Naive thymus-derived CD4-positive, alpha-beta T cell (primary cell): ENCODE measurements around the gene PIK3IP1. TPM values are rescaled to one million over a fixed set of nuclear protein-coding genes. Genes with fewer than 3 reads are reported as not detected.

Experiments
- ATAC-seq: fragments of 150-1000 bp; cut with Tn5 transposase; 2 replicates; pipeline ENCODE4 v1.10.0; 2021; ENCODE audit warnings: mild to moderate bottlenecking, moderate library complexity
- CTCF ChIA-PET: fragments of 350-600 bp; sonication (Branson Sonifier 250); formaldehyde crosslinking; loops from one replicate; lab custom pipeline; 2021; ENCODE audit warnings: antibody characterized with exemption; lab: Charles Lee
- POLR2A ChIA-PET: fragments of 350-600 bp; sonication (Branson Sonifier 250); formaldehyde crosslinking; loops from one replicate; lab custom pipeline; 2021; ENCODE audit warnings: antibody characterized with exemption, inconsistent platforms; lab: Charles Lee
- DNase-seq, 9 donors: peaks; one replicate each; pipeline versions ENCODE4 v3.0.0 to v3.0.0-alpha.2; 2020 to 2022; ENCODE audit warnings: mixed read lengths in 1 of 9
- H3K27ac ChIP-seq: one replicate; pipeline ENCODE4 v1.7.0; 2013; ENCODE audit warnings: mild to moderate bottlenecking, low read depth, low read length, moderate library complexity
- H3K27me3 ChIP-seq, 2 donors: one replicate each; pipeline ENCODE4 v1.7.0; 2013; ENCODE audit warnings: low read length in 2 of 2, mild to moderate bottlenecking in 2 of 2, moderate library complexity in 2 of 2; ENCODE audit not compliant: control insufficient read depth in 2 of 2, insufficient read depth in 2 of 2
- H3K36me3 ChIP-seq, 3 experiments: 1 replicate in 2 of 3; 2 replicates in 1 of 3; pipeline ENCODE4 v1.7.0; 2013; ENCODE audit warnings: low read length in 3 of 3, mild to moderate bottlenecking in 3 of 3, moderate library complexity in 1 of 3; ENCODE audit not compliant: insufficient read depth in 3 of 3, control insufficient read depth in 2 of 3
- H3K4me1 ChIP-seq, 2 donors: one replicate each; pipeline ENCODE4 v1.7.0; 2013; ENCODE audit warnings: low read length in 2 of 2, mild to moderate bottlenecking in 2 of 2, moderate library complexity in 1 of 2; ENCODE audit not compliant: control insufficient read depth in 2 of 2, insufficient read depth in 2 of 2
- H3K4me3 ChIP-seq: 2 replicates; pipeline ENCODE4 v1.7.0; 2013; ENCODE audit warnings: mild to moderate bottlenecking, low read length
- H3K9me3 ChIP-seq, 3 experiments: 1 replicate in 2 of 3; 2 replicates in 1 of 3; pipeline ENCODE4 v1.7.0; 2013; ENCODE audit warnings: low read length in 3 of 3; ENCODE audit not compliant: control insufficient read depth in 2 of 3
- H3K27ac Mint-ChIP-seq, 9 donors: one replicate each; pipeline ENCODE4 v1.8.0; 2020 to 2022; ENCODE audit warnings: mixed read lengths in 9 of 9, mild to moderate bottlenecking in 8 of 9, moderate library complexity in 5 of 9, inconsistent platforms in 2 of 9
- H3K27me3 Mint-ChIP-seq, 5 donors: one replicate each; pipeline ENCODE4 v1.8.0; 2021 to 2022; ENCODE audit warnings: mixed read lengths in 5 of 5, mild to moderate bottlenecking in 1 of 5
- H3K36me3 Mint-ChIP-seq, 5 donors: one replicate each; pipeline ENCODE4 v1.8.0; 2020 to 2022; ENCODE audit warnings: mixed read lengths in 5 of 5, mild to moderate bottlenecking in 3 of 5, inconsistent platforms in 1 of 5
- H3K4me1 Mint-ChIP-seq, 7 donors: one replicate each; pipeline ENCODE4 v1.8.0; 2020 to 2022; ENCODE audit warnings: mixed read lengths in 7 of 7, mild to moderate bottlenecking in 3 of 7, inconsistent platforms in 1 of 7
- H3K4me3 Mint-ChIP-seq, 10 donors: one replicate each; pipeline ENCODE4 v1.8.0; 2020 to 2022; ENCODE audit warnings: mild to moderate bottlenecking in 10 of 10, mixed read lengths in 10 of 10, moderate library complexity in 6 of 10, inconsistent platforms in 2 of 10
- H3K9me3 Mint-ChIP-seq, 11 donors: one replicate each; pipeline ENCODE4 v1.8.0; 2020 to 2022; ENCODE audit warnings: mixed read lengths in 11 of 11, mild to moderate bottlenecking in 4 of 11, inconsistent platforms in 1 of 11, moderate library complexity in 1 of 11
- intact Hi-C, 2 donors: fragments of 100-400 bp; cut with micrococcal nuclease; formaldehyde crosslinking; loops; one replicate each; pipeline ENCODE4 v1.15.1; 2023
- polyA plus RNA-seq, 2 donors: library from polyadenylated mRNA; unstranded; fragments of 300-500 nt; fragmentation: Illumina TruSeq; gene quantifications; one replicate each; pipeline ENCODE4 v1.2.3, GENCODE V29; 2021
- total RNA-seq, 6 experiments: library from RNA in 5 of 6; stranded (reverse) in 5 of 6; gene quantifications; 1 replicate in 5 of 6; 2 replicates in 1 of 6; pipeline ENCODE4 v1.2.3 and lab custom pipeline; 2021 to 2026

The PIK3IP1 gene
- total and polyA plus RNA-seq, 7 experiments from 2014 or later: 72.8 to 941 (median 606) TPM

DNA sequence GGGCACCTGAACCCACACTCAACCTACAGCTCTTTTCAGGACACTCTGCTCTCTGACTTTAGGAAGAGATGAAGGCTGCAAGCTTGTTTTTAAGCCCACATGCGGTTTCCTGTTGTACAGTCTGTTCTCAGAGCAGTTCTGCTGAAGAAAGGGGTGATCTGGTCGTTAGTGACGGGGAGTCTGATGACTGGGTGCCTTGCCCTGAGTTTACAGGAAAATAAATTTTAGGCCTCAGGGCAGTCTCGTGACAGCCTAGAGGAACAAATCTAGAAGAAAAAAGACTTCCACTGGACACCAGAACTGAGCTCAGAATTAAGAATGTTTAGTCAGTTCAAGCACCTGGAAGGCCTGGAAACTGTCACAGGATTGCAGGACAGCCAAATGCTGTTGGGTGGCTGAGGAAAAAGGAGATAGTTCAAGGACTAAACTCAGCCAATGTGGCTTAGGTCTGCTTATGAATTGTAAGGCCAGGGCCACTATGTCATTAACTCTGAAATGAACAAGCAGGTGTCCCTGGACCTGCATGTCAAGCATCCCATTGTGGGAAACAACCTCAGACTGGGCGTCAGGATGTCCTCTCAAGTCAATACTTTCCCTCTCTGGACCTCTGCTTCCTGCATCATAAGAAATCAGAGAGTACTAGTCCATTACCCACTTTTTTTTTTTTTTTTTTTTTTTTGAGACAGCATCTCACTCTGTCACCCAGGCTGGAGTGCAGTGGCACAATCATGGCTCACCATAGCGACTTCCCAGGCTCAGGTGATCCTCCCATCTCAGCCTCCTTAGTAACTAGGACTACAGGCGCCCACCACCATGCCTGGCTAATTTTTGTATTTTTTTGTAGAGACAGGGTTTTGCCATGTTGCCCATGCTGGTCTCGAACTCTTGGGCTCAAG is 5.7 kb downstream of the PIK3IP1 start:
- H3K9me3 ChIP-seq: no peaks in the 10 kb centered on the region
- peak overlapping the region; percentile 100 for H3K27ac ChIP-seq
- peaks cover 10 to 82% (median 78%) of the 10 kb centered on the region in 5 donors for H3K36me3 Mint-ChIP-seq
- H3K4me1 Mint-ChIP-seq: peaks cover 38 to 76% (median 71%) of the 10 kb centered on the region in 7 donors
- ChIA-PET CTCF (interaction anchor here (0.8 to 2.9 kb wide), 4 partner anchors 10 to 406 kb away, joined by 3 to 27 read pairs (median 5); no protein-coding TSS in a partner anchor), POLR2A (interaction anchor here (0.6 to 35.9 kb wide), 16 partner anchors 4 to 654 kb away, joined by 3 to 2331 read pairs (median 4); partner anchors contain the start of genes LIMK2, PATZ1, PIK3IP1 and RNF185)
- peaks cover 59 to 76% of the 10 kb centered on the region in 2 donors for H3K4me1 ChIP-seq
- peaks cover 0 to 11% (median 0%) of the 10 kb centered on the region in 11 donors for H3K9me3 Mint-ChIP-seq
- peak overlapping the region; percentile 14 for H3K4me3 ChIP-seq
- peak; percentile 53 for ATAC-seq
- no peaks in the 10 kb centered on the region for H3K27me3 ChIP-seq
- H3K27ac Mint-ChIP-seq: peak overlapping the region; percentile 95 to 100 (median 99)
- H3K36me3 ChIP-seq: peaks cover 53 to 83% (median 80%) of the 10 kb centered on the region in 3 experiments
- H3K27me3 Mint-ChIP-seq: no peaks in the 10 kb centered on the region
- peak in 8 of 9 donors; percentile 62 to 91 (median 86) for DNase-seq
- intact Hi-C loops: no loop called here
- H3K4me3 Mint-ChIP-seq: peak overlapping the region; percentile 67 to 100 (median 98)

DNA sequence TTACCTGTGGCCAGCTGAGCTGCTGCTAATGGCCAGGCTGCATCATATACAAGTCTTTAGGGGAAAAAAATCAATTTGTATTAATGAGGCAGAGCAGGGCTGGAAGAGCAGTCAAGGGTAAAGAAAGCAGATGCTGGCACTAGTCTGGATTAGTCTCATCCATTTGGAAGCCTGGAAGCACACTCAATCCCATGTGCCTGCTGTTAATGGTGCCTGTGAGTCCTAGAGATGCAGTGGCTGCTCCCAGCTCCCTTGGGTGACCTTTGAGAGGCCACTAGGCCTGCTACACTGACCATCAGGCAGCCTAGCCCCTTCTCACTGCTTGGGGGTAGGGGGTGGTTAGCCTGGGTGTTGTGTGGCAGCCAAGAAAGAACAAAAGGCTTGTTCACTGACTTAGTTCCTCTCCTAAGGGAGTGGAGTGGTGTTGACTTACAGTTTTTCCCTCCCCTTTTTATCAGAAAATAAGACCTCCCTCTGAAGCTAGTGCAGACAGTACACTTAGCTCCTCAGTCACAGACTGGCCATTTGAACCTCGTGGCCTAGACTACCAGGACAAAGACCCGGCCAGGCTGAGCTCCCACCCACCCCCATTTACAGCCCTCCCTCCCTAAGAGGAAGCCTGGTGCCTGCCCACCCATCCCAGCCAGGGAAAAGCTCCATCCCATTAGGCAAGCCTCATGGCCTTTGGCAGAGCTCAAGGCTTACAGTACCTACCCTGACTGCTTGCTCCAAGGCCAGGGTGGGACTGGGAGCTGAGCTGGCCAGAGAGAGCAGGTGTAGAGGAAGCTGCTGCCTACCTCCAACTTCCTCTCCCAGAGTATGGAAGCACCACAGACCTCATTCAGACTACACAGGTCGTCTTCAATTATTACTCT is 7.8 kb downstream of the PIK3IP1 start:
- intact Hi-C loops: no loop called here
- peaks cover 51 to 92% (median 83%) of the 10 kb centered on the region in 7 donors for H3K4me1 Mint-ChIP-seq
- no peak for DNase-seq
- Histone ChIP-seq H3K27ac (peak overlapping the region; percentile 100), H3K36me3 (peaks cover 61 to 90% (median 79%) of the 10 kb centered on the region in 3 experiments), H3K9me3 (no peaks in the 10 kb centered on the region), H3K4me3 (peak overlapping the region; percentile 36), H3K4me1 (peaks cover 70 to 97% of the 10 kb centered on the region in 2 donors), H3K27me3 (no peaks in the 10 kb centered on the region)
- peak overlapping the region; percentile 79 to 100 (median 98) for H3K4me3 Mint-ChIP-seq
- peaks cover 5 to 88% (median 83%) of the 10 kb centered on the region in 5 donors for H3K36me3 Mint-ChIP-seq
- POLR2A ChIA-PET: interaction anchor here (0.6 to 34.1 kb wide), 9 partner anchors 13 to 364 kb away, joined by 3 to 2331 read pairs (median 6); partner anchors contain the start of gene PIK3IP1
- no peaks in the 10 kb centered on the region for H3K27me3 Mint-ChIP-seq
- CTCF ChIA-PET: interaction anchor here (0.6 to 2.9 kb wide), 3 partner anchors 11 to 62 kb away, joined by 3 to 27 read pairs (median 3); no protein-coding TSS in a partner anchor
- H3K9me3 Mint-ChIP-seq: peaks cover 0 to 9% (median 0%) of the 10 kb centered on the region in 11 donors
- peak overlapping the region; percentile 95 to 100 (median 99) for H3K27ac Mint-ChIP-seq
- ATAC-seq: no peak

DNA sequence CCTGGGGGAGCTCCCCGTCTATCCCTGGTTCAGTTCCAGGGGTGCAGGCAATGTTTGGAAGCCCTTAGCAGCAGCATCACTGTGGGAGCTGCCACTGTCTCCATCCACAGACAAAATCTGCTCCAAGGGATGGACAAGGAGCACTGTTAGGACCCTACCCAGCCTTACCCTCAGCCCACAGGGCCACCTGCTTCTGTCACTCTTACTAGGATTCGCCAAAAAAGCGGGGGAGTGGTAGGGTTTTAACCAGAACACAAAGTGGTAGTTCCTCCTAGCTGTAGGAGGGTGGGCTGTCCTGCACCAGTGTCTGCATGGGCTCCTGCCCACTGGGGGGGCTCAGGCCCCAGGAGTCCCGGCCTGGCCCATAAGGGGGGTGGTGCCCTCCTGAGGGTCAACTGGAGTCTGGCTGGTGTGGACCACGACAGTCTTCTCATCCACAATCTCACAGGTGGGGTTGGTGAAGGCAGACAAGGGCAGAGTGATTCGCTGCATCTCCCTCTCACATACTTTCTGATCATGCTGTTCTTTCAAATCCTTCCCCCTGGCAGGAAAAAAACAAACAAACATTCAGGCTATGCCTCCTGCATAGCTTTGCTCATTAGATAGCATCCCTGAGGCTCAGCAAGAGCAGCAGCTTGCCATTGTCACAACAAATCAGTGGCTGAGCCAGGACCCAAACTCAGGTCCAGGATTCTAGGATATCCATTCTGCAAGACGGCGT is 9.4 kb downstream of the PIK3IP1 start:
- Mint-ChIP-seq H3K4me1 (peaks cover 57 to 100% (median 91%) of the 10 kb centered on the region in 7 donors), H3K36me3 (peaks cover 5 to 75% (median 70%) of the 10 kb centered on the region in 5 donors), H3K27me3 (no peaks in the 10 kb centered on the region), H3K9me3 (peaks cover 0 to 12% (median 0%) of the 10 kb centered on the region in 11 donors), H3K4me3 (peak overlapping the region in 9 of 10 donors; percentile 58 to 100 (median 97)), H3K27ac (peak overlapping the region; percentile 34 to 100 (median 99))
- ChIA-PET CTCF (interaction anchor here (0.7 to 7.5 kb wide), 3 partner anchors 8 to 12 kb away, joined by 3 to 73 read pairs (median 3); partner anchors contain the start of gene PIK3IP1), POLR2A (interaction anchor here (0.6 to 34.1 kb wide), 16 partner anchors 11 to 958 kb away, joined by 3 to 2331 read pairs (median 4); partner anchors contain the start of genes PATZ1, PIK3IP1 and SELENOM)
- Histone ChIP-seq H3K27me3 (no peaks in the 10 kb centered on the region), H3K4me1 (peaks cover 68 to 99% of the 10 kb centered on the region in 2 donors), H3K4me3 (no peak overlapping the region), H3K27ac (peak overlapping the region; percentile 100), H3K9me3 (no peaks in the 10 kb centered on the region), H3K36me3 (peaks cover 48 to 77% (median 64%) of the 10 kb centered on the region in 3 experiments)
- intact Hi-C loops: no loop called here
- peak in 2 of 9 donors; percentile 20 to 25 for DNase-seq
- ATAC-seq: no peak

GRCh38 chr22:31281733-31282132 is 10.6 kb downstream of the PIK3IP1 start:
- peaks cover 61 to 99% of the 10 kb centered on the region in 2 donors for H3K4me1 ChIP-seq
- peaks cover 55 to 100% (median 97%) of the 10 kb centered on the region in 7 donors for H3K4me1 Mint-ChIP-seq
- H3K9me3 ChIP-seq: no peaks in the 10 kb centered on the region
- H3K9me3 Mint-ChIP-seq: peaks cover 0 to 12% (median 0%) of the 10 kb centered on the region in 11 donors
- peak overlapping the region; percentile 78 to 100 (median 99) for H3K27ac Mint-ChIP-seq
- no peak overlapping the region for H3K4me3 ChIP-seq
- H3K27me3 ChIP-seq: no peaks in the 10 kb centered on the region
- ChIA-PET POLR2A (interaction anchor here (0.6 to 34.1 kb wide), 11 partner anchors 10 to 341 kb away, joined by 3 to 2331 read pairs (median 4); partner anchors contain the start of genes PIK3IP1 and SELENOM), CTCF (interaction anchor here (0.9 to 7.5 kb wide), 3 partner anchors 9 to 31 kb away, joined by 3 to 73 read pairs (median 6); partner anchors contain the start of gene PIK3IP1)
- H3K27me3 Mint-ChIP-seq: no peaks in the 10 kb centered on the region
- ATAC-seq (no peak), DNase-seq (peak in 3 of 9 donors; percentile 26 to 37 (median 34))
- H3K4me3 Mint-ChIP-seq: peak overlapping the region in 9 of 10 donors; percentile 29 to 97 (median 70)
- H3K36me3 Mint-ChIP-seq: peaks cover 5 to 68% (median 65%) of the 10 kb centered on the region in 5 donors
- intact Hi-C loops: no loop called here
- peak overlapping the region; percentile 100 for H3K27ac ChIP-seq
- H3K36me3 ChIP-seq: peaks cover 42 to 72% (median 57%) of the 10 kb centered on the region in 3 experiments

- Mint-ChIP-seq H3K36me3 (peaks cover 5 to 62% (median 59%) of the 10 kb centered on the region in 5 donors), H3K4me1 (peaks cover 47 to 98% (median 94%) of the 10 kb centered on the region in 7 donors), H3K27ac (peak overlapping the region; percentile 96 to 100 (median 99)), H3K4me3 (peak overlapping the region; percentile 73 to 97 (median 80)), H3K27me3 (no peaks in the 10 kb centered on the region), H3K9me3 (peaks cover 0 to 9% (median 0%) of the 10 kb centered on the region in 11 donors)
- DNase-seq (peak in 3 of 9 donors; percentile 15 to 36 (median 27)), ATAC-seq (peak; percentile 5)
- POLR2A ChIA-PET: interaction anchor here (0.8 to 34.1 kb wide), 12 partner anchors 8 to 645 kb away, joined by 3 to 2331 read pairs (median 9); partner anchors contain the start of genes LIMK2, PATZ1, PIK3IP1 and SLC35E4
- Histone ChIP-seq H3K36me3 (peaks cover 38 to 60% (median 46%) of the 10 kb centered on the region in 3 experiments), H3K27me3 (no peaks in the 10 kb centered on the region), H3K4me3 (peak overlapping the region; percentile 8), H3K27ac (peak overlapping the region; percentile 100), H3K4me1 (peaks cover 43 to 94% of the 10 kb centered on the region in 2 donors), H3K9me3 (no peaks in the 10 kb centered on the region)
- CTCF ChIA-PET: interaction anchor here (0.7 to 7.5 kb wide), 6 partner anchors 11 to 67 kb away, joined by 3 to 73 read pairs (median 5); partner anchors contain the start of genes LIMK2 and PIK3IP1
- intact Hi-C loops: loop anchor here (1.0 to 5.0 kb wide), 7 partner anchors 10 to 688 kb away; partner anchors contain the start of genes PATZ1 (in 1 of the 2), PES1 (in 1 of the 2) and PIK3IP1 (in 1 of the 2)
Observed at GRCh38 chr22:31279821-31280505, 12.3 kb downstream of the PIK3IP1 start.
